Lung microvascular endothelial cell (primary cell): ENCODE results near the gene XCL2. TPM values are rescaled to one million over a fixed set of nuclear protein-coding genes. Genes with fewer than 3 reads are reported as not detected.

Experiments
- DNase-seq, 2 donors: peaks; one replicate each; pipeline versions ENCODE4 v3.0.0 to v3.0.0-alpha.2; 2010; ENCODE audit warnings: low read depth in 2 of 2
- total RNA-seq: library from RNA; depleted of rRNA; stranded (reverse); fragments of >200 nt; gene quantifications from 2 replicates; pipeline ENCODE4 v1.2.1, GENCODE V29; 2014

Gene XCL2
- total RNA-seq, 1 donor from 2014 or later: not detected

GRCh38 chr1:168518201-168518689 lies 25.6 kb downstream of the XCL2 start:
- no peak for DNase-seq

DNA sequence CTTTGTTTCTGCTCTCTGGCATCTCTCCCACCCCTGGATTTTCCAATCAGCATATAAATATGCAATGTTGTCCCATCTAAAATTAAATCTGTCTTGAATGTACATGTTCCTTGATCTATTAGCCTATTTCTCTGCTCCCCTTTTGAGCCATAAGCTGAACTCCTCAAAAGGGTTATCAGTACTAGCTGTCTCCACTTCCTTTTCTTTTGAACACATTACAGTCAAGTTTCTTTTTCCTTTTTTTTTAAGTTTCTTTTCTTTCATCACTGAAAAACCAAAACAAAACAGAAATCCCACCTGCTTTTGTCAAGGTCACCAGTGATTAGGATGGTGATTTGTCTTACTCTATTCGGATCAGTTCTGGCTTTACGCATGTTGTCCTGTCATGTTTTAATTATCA lies 29.3 kb downstream of the XCL2 start:
- DNase-seq: no peak

DNA sequence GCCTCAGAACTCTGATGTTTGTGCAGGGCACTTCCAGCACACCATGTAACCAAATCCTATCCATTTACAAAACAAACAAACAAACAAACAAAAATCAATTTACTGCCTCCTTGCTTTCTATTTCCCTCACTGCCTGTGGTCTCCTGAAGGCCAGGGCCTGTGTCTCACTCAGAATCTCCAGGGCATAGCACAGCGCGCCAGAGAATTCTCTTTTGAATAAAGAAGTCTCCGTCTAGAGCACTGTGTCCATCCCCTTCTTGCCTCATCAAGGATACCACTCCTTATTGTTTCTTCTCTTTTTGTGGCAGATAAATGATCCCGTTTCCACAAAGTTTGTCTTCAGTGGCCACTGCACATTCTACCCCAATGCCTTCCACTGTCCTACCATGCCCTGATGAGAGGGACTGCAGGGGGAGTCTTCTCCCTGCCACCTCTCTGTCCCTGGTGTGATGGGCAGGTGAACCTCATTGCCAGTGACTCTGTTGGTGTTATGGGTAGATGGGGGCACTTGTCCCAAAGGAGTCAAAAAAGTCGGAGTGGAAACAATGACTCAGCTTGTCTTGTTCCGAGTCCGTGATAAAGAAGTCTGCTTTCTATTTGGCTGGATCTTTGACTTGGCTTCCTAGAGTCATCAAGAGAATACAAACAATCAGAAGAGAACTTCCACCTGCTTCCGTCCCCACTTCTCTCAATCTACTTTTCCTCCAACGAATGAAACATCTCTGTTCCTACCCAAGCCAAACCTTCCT lies 30.0 kb downstream of the XCL2 start:
- no peak for DNase-seq

GRCh38 chr1:168512864-168513595 lies 30.8 kb downstream of the XCL2 start:
- DNase-seq: no peak

DNA sequence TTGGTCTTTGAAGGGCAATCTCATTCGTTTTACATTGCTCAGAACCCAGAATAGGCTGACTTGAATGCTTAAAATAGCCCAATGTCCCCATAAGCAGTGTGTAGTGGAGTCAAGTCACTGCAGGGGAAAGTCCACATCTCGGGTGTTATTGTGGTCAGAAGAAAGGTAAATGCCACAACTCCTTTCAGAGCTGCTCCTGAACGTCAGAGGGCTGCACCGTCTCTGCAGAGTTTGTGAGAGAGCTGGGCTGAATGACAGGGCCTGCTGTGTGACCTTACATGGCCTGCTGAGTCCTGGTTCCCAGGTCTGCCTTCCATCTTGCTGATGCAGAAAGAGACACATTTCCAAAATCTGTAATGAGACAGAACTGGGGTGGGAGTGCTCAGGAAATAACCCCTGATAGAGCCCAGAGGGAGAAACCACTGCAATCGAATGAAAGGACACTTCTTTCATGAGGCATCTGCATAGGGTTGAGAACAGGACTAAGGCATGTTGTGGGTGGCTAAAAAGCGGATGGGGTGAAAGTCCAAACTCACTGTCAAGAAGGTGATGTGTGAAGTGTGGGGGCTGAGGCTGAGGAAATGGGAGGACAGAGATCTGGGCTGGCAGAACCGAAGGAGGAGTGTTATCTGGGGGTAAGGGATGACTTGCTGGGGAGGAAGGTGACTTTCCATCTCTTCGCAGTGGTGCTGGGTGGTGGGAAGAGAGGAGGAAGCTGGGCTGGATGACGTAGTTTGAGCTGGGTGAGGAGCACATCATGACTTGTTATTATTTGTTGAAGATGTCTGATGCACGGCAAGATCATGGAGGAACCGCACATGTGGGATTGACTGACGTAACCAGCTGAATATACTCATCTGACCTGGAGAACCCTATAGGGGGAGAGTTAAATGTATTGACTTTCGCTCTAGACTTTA lies 33.7 kb downstream of the XCL2 start:
- DNase-seq: no peak

GRCh38 chr1:168509210-168509609 lies 34.6 kb downstream of the XCL2 start:
- DNase-seq: no peak

DNA sequence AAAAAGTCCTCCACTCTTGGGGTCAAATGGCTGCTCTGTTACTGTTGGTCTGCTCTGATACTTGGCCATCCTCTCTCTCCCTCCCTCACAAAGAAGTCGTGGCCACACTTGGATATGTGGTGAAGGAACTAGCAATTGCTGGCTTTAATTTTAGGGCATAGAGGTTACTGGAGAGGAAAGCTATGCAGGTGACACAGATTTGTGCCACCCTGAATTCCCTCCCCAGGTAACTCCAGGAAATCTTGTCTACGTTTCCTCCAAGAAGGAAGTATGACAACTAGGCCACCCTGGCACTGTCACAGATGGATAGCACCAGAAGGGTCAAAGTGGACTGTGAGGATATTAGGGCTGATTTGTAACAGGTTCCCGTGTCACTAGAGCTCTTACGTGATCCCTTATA lies 36.0 kb downstream of the XCL2 start:
- DNase-seq: no peak

DNA sequence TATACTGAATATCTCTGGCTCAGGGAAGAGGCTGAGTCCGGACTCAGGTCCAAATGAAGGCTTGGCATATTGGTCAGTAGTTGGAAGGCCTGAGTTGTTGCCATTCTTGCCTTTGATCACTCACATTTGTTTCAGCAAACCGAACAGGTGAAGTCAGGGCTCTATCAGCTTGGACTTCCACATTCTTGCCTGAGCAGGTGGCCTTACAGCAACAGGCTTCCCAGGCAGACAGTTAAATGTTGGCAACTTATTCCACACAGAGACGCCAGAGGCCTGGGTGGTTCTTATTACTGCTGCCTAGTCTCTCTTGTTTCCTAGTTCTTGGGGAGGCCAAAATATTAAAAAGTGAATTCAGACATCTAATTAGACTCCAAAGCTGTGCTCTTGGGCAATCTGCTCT lies 36.6 kb downstream of the XCL2 start:
- DNase-seq: no peak

DNA sequence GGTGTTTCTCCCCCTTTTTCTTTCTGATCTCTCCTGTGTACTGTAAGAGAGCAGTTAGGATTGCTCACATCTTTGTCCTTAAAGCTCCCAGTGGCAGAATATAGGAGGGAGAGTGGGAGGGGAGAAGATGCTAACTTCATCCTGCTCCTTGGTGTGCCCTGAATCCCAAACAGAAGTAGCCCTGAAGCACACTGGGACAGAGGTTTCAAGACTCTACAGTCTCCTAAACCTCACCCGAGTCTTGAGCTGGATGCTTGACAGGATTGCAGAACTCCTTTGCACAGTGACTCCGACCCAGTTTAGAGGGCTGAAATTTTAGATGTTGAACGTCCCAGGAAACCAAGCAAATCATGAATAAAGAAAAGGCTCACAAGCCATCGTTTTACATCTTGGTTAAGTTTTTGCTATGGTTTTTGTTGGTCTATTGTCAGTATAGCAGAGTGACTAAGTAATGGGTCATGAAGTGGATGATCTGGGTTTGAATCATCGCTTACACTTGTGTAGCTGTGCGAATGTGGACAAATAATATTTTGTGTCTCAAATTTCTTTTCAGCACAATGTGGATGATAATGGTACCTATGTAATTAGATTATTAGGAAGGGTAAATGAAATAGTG lies 37.5 kb downstream of the XCL2 start:
- DNase-seq: no peak

- no peak for DNase-seq
Measured at GRCh38 chr1:168505006-168505405, 38.8 kb downstream of the XCL2 start.

DNA sequence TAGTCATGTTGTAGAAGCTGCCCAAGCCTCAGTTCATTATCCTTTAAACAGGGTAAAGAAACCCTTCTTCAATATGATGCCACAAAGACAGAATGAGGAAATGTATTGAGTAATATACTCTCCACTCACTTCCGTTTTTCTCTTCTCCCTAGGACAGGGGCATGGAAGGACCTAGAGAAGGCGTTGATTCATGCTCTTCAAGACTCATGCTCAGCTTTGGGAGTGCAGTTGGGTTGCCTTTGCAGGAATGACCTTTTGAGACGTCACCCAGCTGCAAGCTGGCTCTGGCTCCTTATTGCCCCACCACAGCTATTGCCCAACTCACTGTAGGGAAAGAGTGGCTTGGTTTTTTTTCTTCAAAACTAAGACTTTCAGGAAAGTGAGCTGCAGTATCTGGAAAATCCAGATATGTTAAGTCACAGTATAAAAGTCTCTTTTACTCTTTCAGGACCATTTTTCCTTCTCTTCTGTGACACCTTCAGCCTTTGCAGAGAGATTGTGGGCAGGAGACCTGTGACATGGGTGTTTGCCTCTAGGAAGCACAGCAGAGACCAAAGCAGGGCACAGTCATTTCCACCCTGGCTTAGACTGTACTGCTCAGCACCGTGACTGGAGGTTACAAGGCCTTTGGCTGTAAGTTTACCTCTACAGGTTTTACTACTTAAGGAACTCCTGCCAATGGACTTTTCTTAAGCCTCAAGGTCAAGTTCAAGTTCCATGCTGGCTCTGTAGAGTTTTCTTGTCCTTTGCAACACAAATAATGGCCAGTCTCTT lies 39.5 kb downstream of the XCL2 start:
- DNase-seq: no peak

DNA sequence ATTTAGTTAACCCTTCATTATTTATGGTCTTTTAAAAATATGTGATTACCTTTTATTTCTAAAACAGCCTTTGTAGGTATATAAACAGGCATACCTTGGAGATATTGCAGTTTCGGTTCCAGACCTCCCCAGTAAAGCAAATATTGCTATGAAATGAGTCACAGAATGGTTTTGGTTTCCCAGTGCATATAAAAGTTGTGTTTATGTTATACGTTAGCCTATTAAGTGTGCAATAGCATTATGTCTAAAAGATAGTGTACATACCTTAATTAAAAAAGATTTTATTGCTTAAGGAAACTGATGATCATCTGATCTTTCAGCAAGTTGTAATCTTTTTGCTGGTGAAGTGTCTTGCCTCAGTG lies 44.1 kb downstream of the XCL2 start:
- no peak for DNase-seq

DNA sequence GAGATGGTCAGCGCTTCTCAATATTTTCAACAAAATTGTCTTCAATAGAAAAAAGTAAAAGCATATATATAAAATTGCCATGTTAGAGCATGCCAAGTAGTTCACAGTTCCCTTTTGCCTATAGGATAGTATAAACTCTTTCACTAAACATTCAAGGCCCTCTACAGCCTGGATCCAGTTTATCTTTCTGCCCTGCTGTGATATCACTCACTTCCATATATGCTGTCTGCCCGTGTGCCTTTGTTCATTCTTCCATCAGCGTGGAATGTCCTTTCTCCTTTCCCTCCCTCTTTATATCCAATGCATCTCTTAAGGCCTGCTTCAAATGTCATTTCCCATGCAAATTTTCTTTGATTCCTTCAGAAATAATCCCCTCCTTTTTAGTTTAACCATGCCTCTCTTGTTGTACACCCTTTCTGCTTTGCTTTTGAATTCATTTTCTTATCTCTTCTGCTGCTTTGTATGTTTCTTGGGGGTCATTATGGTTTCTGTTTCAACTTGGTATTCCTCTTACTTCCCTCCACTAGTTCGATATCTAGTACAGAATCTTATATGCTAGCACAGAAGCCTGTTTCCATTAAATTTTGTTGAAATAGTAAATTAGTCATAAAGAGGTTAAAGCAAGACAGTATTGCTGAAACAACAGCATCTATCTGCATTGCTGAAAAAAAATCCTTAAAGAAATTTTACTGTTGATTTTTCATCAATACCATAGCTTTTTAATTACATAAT lies 44.7 kb downstream of the XCL2 start:
- no peak for DNase-seq

GRCh38 chr1:168498159-168498631 lies 45.6 kb downstream of the XCL2 start:
- DNase-seq: no peak

- no peak for DNase-seq
Measured at GRCh38 chr1:168497376-168497950, 46.3 kb downstream of the XCL2 start.

DNA sequence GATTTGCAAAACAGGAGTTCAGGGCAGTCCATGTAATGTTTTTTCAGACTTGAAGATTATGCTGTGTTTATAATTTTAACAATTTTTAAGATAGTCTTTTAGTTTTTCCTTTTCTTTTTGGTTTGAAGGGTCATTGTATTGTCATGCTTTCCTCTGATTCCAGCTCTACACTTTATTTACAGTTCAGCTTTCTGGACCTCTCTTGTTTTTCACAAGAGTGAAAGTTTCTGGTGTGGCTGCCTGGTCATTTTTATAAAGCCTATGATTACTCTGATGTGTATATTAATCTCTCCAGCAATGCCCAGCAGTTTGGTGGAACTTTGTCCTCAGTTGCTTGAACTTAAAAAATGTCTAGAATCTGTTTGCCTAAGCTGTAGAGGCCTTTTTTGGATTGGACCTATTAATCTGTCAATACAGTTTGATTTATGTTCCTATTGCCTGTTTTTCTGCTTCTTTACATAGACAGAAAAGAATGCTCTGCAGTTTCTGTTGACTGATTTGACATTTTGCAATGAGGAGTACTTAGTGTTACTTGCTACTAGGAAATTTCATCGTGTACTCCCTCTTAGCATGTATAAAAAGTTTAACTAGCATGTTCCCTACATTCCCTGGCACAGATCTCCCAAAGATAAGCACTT lies 52.2 kb downstream of the XCL2 start:
- no peak for DNase-seq
